ENCODE results near the gene ROBO1. TPM values are rescaled to one million over a fixed set of nuclear protein-coding genes. Genes with fewer than 3 reads are reported as not detected.

ROBO1 gene
- total RNA-seq, 1 experiment from 2014 or later = 67.6 TPM

DNA sequence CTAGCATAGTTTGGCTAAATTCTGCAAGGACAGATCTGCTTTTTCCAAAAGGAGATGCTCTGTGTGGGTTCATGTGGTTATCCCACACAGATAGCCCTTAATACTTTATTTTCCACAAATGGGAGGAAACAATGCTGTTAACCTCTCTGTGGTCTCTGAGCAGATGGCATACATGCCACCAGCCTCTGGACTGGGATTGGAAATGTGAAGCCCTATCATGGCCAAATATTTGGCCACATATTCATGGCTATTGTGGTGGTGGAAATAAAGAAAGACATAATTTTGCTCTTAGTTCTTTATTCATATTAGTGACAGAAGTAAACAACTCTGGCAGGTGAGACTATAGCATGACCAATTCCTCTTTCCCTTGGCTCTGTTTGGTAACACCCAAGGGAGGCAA lies 726.2 kb downstream of the ROBO1 start:
- no TSS peak for BruUV-seq (replicated peaks)
- H3K27ac ChIP-seq (ENCODE audit: low read depth, low read length, poor library complexity, severe bottlenecking) = no peak overlapping the region
- TF ChIP-seq, protein P1, sequence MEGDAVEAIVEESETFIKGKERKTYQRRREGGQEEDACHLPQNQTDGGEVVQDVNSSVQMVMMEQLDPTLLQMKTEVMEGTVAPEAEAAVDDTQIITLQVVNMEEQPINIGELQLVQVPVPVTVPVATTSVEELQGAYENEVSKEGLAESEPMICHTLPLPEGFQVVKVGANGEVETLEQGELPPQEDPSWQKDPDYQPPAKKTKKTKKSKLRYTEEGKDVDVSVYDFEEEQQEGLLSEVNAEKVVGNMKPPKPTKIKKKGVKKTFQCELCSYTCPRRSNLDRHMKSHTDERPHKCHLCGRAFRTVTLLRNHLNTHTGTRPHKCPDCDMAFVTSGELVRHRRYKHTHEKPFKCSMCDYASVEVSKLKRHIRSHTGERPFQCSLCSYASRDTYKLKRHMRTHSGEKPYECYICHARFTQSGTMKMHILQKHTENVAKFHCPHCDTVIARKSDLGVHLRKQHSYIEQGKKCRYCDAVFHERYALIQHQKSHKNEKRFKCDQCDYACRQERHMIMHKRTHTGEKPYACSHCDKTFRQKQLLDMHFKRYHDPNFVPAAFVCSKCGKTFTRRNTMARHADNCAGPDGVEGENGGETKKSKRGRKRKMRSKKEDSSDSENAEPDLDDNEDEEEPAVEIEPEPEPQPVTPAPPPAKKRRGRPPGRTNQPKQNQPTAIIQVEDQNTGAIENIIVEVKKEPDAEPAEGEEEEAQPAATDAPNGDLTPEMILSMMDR (conservative IDR thresholded peaks at IDR 0.05; ENCODE audit: low read depth, low read length) = no peak
- no peak for TF ChIP-seq EZH2 (IDR thresholded peaks at IDR 0.05; ENCODE audit: borderline replicate concordance, low read depth, low read length, poor library complexity, severe bottlenecking)

DNA sequence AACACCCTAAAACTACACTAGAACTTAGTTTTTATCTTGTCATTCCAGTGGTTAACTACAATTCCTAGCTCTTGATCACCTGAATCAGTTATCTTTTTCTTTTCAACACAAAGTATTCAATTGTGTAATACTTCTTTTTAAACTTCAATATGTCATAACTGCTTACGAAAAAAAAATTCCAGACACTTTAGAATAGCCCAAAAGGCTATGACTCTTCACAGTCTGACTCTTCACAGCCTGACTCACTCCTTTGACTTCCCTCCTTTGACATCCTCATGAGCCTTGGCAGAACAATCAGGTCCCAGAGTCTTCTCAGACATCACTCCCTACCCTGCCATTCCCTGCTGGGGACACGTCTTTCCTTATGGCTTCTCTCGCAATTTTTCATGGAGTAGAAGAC lies 727.1 kb downstream of the ROBO1 start:
- intact Hi-C loops (cut with micrococcal nuclease; ENCODE audit: unreplicated experiment) = no loop called here
- no peak for TF ChIP-seq EZH2 (IDR thresholded peaks at IDR 0.05; ENCODE audit: borderline replicate concordance, low read depth, low read length, poor library complexity, severe bottlenecking)
- TF ChIP-seq, protein P1 (conservative IDR thresholded peaks at IDR 0.05; ENCODE audit: low read depth, low read length) = no peak
- H3K4me1 ChIP-seq (ENCODE audit: insufficient read depth, low read length, poor library complexity, severe bottlenecking) = no peaks in the 10 kb centered on the region
- no peaks in the 10 kb centered on the region for H3K9me3 ChIP-seq (ENCODE audit: low read depth, low read length, poor library complexity, severe bottlenecking)
- ChIA-PET CTCF (no interaction called here), POLR2A (ENCODE audit: low non-redundant PET) (no interaction called here)
- no peak for DNase-seq (ENCODE audit: low spot score)
- H3K27me3 ChIP-seq (replicated peaks; ENCODE audit: insufficient read depth, low read depth, low read length, poor library complexity) = no peaks in the 10 kb centered on the region
- H3K36me3 ChIP-seq (ENCODE audit: insufficient read depth, low read length, poor library complexity, severe bottlenecking) = no peaks in the 10 kb centered on the region
- H3K4me3 ChIP-seq (ENCODE audit: low read depth, low read length, poor library complexity, severe bottlenecking) = no peak overlapping the region
- no TSS peak for BruUV-seq (replicated peaks)
- H3K27ac ChIP-seq (ENCODE audit: low read depth, low read length, poor library complexity, severe bottlenecking) = no peak overlapping the region

More for the DNA sequence above, 726.2 kb downstream of the ROBO1 start:
- H3K36me3 ChIP-seq (ENCODE audit: insufficient read depth, low read length, poor library complexity, severe bottlenecking) = no peaks in the 10 kb centered on the region
- intact Hi-C loops (cut with micrococcal nuclease; ENCODE audit: unreplicated experiment) = no loop called here
- POLR2A ChIA-PET (ENCODE audit: low non-redundant PET) = no interaction called here
- H3K4me1 ChIP-seq (ENCODE audit: insufficient read depth, low read length, poor library complexity, severe bottlenecking) = no peaks in the 10 kb centered on the region
- CTCF ChIA-PET = no interaction called here
- no peak overlapping the region for H3K4me3 ChIP-seq (ENCODE audit: low read depth, low read length, poor library complexity, severe bottlenecking)
- H3K27me3 ChIP-seq (replicated peaks; ENCODE audit: insufficient read depth, low read depth, low read length, poor library complexity) = no peaks in the 10 kb centered on the region
- no peak for DNase-seq (ENCODE audit: low spot score)
- H3K9me3 ChIP-seq (ENCODE audit: low read depth, low read length, poor library complexity, severe bottlenecking) = no peaks in the 10 kb centered on the region

DNA sequence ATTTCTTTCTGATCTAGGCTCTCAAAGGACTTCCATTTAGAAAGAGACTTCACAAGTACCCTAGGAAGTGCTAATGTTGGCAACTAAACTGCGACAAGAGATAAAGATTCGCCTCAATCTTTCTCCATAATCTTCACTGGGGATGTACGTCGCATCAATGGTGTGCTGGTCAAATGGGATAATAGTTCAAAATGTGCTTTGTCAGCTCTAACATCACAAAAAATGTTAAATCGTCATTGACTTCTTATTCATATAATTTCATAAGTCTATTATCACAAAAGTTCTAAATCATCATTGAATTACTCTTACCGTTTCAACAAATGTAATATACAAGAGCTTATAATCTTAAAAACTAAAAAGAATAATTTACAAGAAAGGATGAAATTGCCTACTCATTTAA lies 727.7 kb downstream of the ROBO1 start:
- H3K4me1 ChIP-seq (ENCODE audit: insufficient read depth, low read length, poor library complexity, severe bottlenecking) = no peaks in the 10 kb centered on the region
- no peak overlapping the region for H3K4me3 ChIP-seq (ENCODE audit: low read depth, low read length, poor library complexity, severe bottlenecking)
- no peak for DNase-seq (ENCODE audit: low spot score)
- POLR2A ChIA-PET (ENCODE audit: low non-redundant PET) = no interaction called here
- H3K27ac ChIP-seq (ENCODE audit: low read depth, low read length, poor library complexity, severe bottlenecking) = no peak overlapping the region
- TF ChIP-seq EZH2 (IDR thresholded peaks at IDR 0.05; ENCODE audit: borderline replicate concordance, low read depth, low read length, poor library complexity, severe bottlenecking) = no peak
- TF ChIP-seq, protein P1 (conservative IDR thresholded peaks at IDR 0.05; ENCODE audit: low read depth, low read length) = no peak
- no TSS peak for BruUV-seq (replicated peaks)
- CTCF ChIA-PET = no interaction called here
- no peaks in the 10 kb centered on the region for H3K36me3 ChIP-seq (ENCODE audit: insufficient read depth, low read length, poor library complexity, severe bottlenecking)
- H3K27me3 ChIP-seq (replicated peaks; ENCODE audit: insufficient read depth, low read depth, low read length, poor library complexity) = no peaks in the 10 kb centered on the region
- H3K9me3 ChIP-seq (ENCODE audit: low read depth, low read length, poor library complexity, severe bottlenecking) = no peaks in the 10 kb centered on the region
- intact Hi-C loops (cut with micrococcal nuclease; ENCODE audit: unreplicated experiment) = no loop called here

All from A673 (cell line).